Measurements from ENCODE around the gene EIF4E1B. TPM values are rescaled to one million over a fixed set of nuclear protein-coding genes. Genes with fewer than 3 reads are reported as not detected.

EIF4E1B gene
- total RNA-seq, 1 experiment from 2014 or later: not detected

DNA sequence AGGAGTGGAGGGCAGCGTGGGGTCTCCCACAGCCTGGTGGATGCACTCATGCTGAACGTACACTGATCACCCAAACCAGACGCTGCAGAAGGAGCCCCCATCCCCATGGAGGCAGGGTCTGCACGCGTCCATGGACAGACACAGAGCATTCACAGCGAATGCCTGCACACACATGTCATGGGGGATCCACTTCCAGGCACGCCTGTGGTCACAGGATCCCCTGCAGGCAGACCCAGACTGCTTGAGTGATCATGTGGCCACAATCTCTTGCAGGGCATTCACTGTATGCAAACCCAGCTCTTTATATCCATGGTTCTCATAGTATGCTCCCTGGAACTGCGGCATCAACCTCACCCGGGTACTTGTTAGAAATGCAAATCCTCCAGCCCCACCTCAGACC, 5.5 kb upstream of the EIF4E1B start:
- H3K36me3 ChIP-seq (ENCODE audit: insufficient read depth, low read length, poor library complexity, severe bottlenecking): no peaks in the 10 kb centered on the region
- POLR2A ChIA-PET (ENCODE audit: low non-redundant PET): no interaction called here
- TF ChIP-seq CTCF (conservative IDR thresholded peaks at IDR 0.05; ENCODE audit: low read depth, low read length) (no peak), EZH2 (IDR thresholded peaks at IDR 0.05; ENCODE audit: borderline replicate concordance, low read depth, low read length, poor library complexity, severe bottlenecking) (no peak)
- CTCF ChIA-PET: interaction anchor here (0.6 kb wide), 1 partner anchor 211 kb away, joined by 4 read pairs; no protein-coding TSS in a partner anchor
- peaks cover 5% of the 10 kb centered on the region for H3K4me1 ChIP-seq (ENCODE audit: insufficient read depth, low read length, poor library complexity, severe bottlenecking)
- H3K9me3 ChIP-seq (ENCODE audit: low read depth, low read length, poor library complexity, severe bottlenecking): no peaks in the 10 kb centered on the region
- intact Hi-C loops (cut with micrococcal nuclease; ENCODE audit: unreplicated experiment): no loop called here
- no peak for DNase-seq (ENCODE audit: low spot score)
- H3K27ac ChIP-seq (ENCODE audit: low read depth, low read length, poor library complexity, severe bottlenecking): no peak overlapping the region
- peaks cover 23% of the 10 kb centered on the region for H3K27me3 ChIP-seq (replicated peaks; ENCODE audit: insufficient read depth, low read depth, low read length, poor library complexity)
- BruUV-seq (replicated peaks): no TSS peak
- H3K4me3 ChIP-seq (ENCODE audit: low read depth, low read length, poor library complexity, severe bottlenecking): no peak overlapping the region

DNA sequence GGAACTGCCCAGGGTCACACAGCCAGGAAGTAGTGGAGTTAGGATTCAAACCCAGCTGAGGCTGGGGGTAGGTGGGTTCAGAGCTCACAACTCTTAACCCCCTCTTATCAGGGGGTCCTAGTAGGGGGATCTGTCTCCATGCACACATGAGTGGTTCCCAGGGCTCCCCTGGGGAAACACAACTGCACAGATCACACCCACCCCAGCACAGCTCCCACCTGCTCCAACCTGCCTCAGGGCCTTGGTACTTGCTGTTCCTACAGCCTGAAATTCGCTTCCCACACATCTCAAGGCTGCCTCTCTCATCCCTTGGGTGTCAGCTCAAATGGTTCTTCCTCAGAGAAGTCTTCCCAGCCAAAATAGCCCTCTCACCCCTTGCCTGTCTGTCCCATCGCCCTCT, 5.0 kb upstream of the EIF4E1B start:
- intact Hi-C loops (cut with micrococcal nuclease; ENCODE audit: unreplicated experiment): no loop called here
- H3K36me3 ChIP-seq (ENCODE audit: insufficient read depth, low read length, poor library complexity, severe bottlenecking): no peaks in the 10 kb centered on the region
- no TSS peak for BruUV-seq (replicated peaks)
- peaks cover 11% of the 10 kb centered on the region for H3K4me1 ChIP-seq (ENCODE audit: insufficient read depth, low read length, poor library complexity, severe bottlenecking)
- peaks cover 21% of the 10 kb centered on the region for H3K27me3 ChIP-seq (replicated peaks; ENCODE audit: insufficient read depth, low read depth, low read length, poor library complexity)
- CTCF ChIA-PET: interaction anchor here (0.6 kb wide), 1 partner anchor 212 kb away, joined by 4 read pairs; no protein-coding TSS in a partner anchor
- H3K27ac ChIP-seq (ENCODE audit: low read depth, low read length, poor library complexity, severe bottlenecking): no peak overlapping the region
- no peak for TF ChIP-seq CTCF (conservative IDR thresholded peaks at IDR 0.05; ENCODE audit: low read depth, low read length)
- TF ChIP-seq EZH2 (IDR thresholded peaks at IDR 0.05; ENCODE audit: borderline replicate concordance, low read depth, low read length, poor library complexity, severe bottlenecking): no peak
- H3K9me3 ChIP-seq (ENCODE audit: low read depth, low read length, poor library complexity, severe bottlenecking): no peaks in the 10 kb centered on the region
- no peak overlapping the region for H3K4me3 ChIP-seq (ENCODE audit: low read depth, low read length, poor library complexity, severe bottlenecking)
- POLR2A ChIA-PET (ENCODE audit: low non-redundant PET): no interaction called here
- DNase-seq (ENCODE audit: low spot score): no peak

GRCh38 chr5:176625966-176626875, 4.3 kb upstream of the EIF4E1B start:
- Histone ChIP-seq H3K4me3 (ENCODE audit: low read depth, low read length, poor library complexity, severe bottlenecking) (no peak overlapping the region), H3K27ac (ENCODE audit: low read depth, low read length, poor library complexity, severe bottlenecking) (no peak overlapping the region), H3K9me3 (ENCODE audit: low read depth, low read length, poor library complexity, severe bottlenecking) (no peaks in the 10 kb centered on the region), H3K27me3 (replicated peaks; ENCODE audit: insufficient read depth, low read depth, low read length, poor library complexity) (peaks cover 21% of the 10 kb centered on the region), H3K4me1 (ENCODE audit: insufficient read depth, low read length, poor library complexity, severe bottlenecking) (peaks cover 14% of the 10 kb centered on the region), H3K36me3 (ENCODE audit: insufficient read depth, low read length, poor library complexity, severe bottlenecking) (no peaks in the 10 kb centered on the region)
- intact Hi-C loops (cut with micrococcal nuclease; ENCODE audit: unreplicated experiment): no loop called here
- CTCF ChIA-PET: no interaction called here
- DNase-seq (ENCODE audit: low spot score): no peak
- TF ChIP-seq EZH2 (IDR thresholded peaks at IDR 0.05; ENCODE audit: borderline replicate concordance, low read depth, low read length, poor library complexity, severe bottlenecking) (no peak), CTCF (conservative IDR thresholded peaks at IDR 0.05; ENCODE audit: low read depth, low read length) (no peak)
- no TSS peak for BruUV-seq (replicated peaks)
- POLR2A ChIA-PET (ENCODE audit: low non-redundant PET): no interaction called here
